Kidney epithelial cell (primary cell): ENCODE measurements around the gene NTSR2. TPM values are rescaled to one million over a fixed set of nuclear protein-coding genes. Genes with fewer than 3 reads are reported as not detected.

Experiments used
- DNase-seq: peaks from one replicate; pipeline ENCODE4 v3.0.0-alpha.2; 2010; ENCODE audit warnings: low read depth
- H3K27me3 ChIP-seq: 2 replicates; pipeline ENCODE4 v1.6.0; 2011; ENCODE audit warnings: low read length; ENCODE audit not compliant: control insufficient read depth, insufficient read depth
- H3K36me3 ChIP-seq: 2 replicates; pipeline ENCODE4 v1.5.1; 2011; ENCODE audit warnings: low read length; ENCODE audit not compliant: control insufficient read depth, insufficient read depth
- H3K4me3 ChIP-seq: 2 replicates; pipeline ENCODE4 v1.5.1; 2011; ENCODE audit warnings: low read depth, mild to moderate bottlenecking, control low read depth, low read length
- CTCF ChIP-seq: IDR thresholded peaks from 2 replicates; pipeline ENCODE4 v1.5.1; 2011; ENCODE audit warnings: mild to moderate bottlenecking, moderate library complexity, low read length, control low read depth, inconsistent platforms; ENCODE audit not compliant: insufficient read depth, poor library complexity, severe bottlenecking
- total RNA-seq: library from RNA; depleted of rRNA; stranded (reverse); fragments of >200 nt; gene quantifications from 2 replicates; pipeline ENCODE4 v1.2.3, GENCODE V29; 2015

The NTSR2 gene
- total RNA-seq, 1 donor from 2014 or later = not detected

DNA sequence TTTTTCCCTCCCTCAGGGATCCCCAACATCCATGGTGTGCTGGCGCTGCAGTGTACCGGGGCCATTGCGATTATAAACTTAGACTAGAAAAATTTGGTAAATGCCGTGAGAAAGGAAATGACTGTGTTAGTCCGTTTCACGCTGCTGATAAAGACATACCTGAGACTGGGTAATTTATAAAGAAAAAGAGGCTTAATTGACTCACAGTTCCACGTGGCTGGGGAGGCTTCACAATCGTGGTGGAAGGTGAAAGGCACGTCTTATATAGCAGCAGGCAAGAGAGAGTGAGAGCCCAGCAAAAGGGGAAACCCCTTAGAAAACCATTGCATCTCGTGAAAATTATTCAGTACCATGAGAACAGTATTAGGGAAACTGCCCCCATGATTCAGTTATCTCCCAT, 44.3 kb downstream of the NTSR2 start:
- no peak for TF ChIP-seq CTCF
- no peak for DNase-seq
- Histone ChIP-seq H3K27me3 (peaks cover 3% of the 10 kb centered on the region), H3K36me3 (no peaks in the 10 kb centered on the region), H3K4me3 (no peak overlapping the region)

GRCh38 chr2:11624893-11625292, 45.1 kb downstream of the NTSR2 start:
- Histone ChIP-seq H3K27me3 (peaks cover 2% of the 10 kb centered on the region), H3K4me3 (no peak overlapping the region), H3K36me3 (no peaks in the 10 kb centered on the region)
- DNase-seq = no peak
- no peak for TF ChIP-seq CTCF

DNA sequence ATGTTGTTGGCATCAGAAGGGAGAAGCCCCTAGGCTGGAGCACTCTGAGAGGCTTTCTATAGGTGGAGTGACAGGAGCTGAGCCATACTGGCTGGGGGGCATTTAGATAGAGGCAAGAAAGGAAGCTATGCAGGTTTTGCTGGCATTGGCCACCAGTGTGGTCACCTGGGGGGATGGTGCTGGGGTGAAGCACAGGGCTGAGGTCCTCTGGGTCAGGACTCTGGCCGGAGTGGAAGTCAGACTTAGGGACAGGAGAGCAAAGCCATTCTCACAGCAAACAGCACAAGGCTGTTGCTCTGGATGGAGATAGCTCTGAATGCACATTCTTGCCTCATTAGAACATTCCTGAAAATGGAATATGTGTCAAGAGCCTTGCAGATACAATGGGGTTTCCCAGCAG, 47.4 kb downstream of the NTSR2 start:
- DNase-seq = no peak
- Histone ChIP-seq H3K36me3 (no peaks in the 10 kb centered on the region), H3K27me3 (no peaks in the 10 kb centered on the region), H3K4me3 (no peak overlapping the region)
- no peak for TF ChIP-seq CTCF

GRCh38 chr2:11621410-11621809, 48.6 kb downstream of the NTSR2 start:
- Histone ChIP-seq H3K27me3 (no peaks in the 10 kb centered on the region), H3K36me3 (no peaks in the 10 kb centered on the region), H3K4me3 (no peak overlapping the region)
- no peak for DNase-seq
- no peak for TF ChIP-seq CTCF

- Histone ChIP-seq H3K36me3 (no peaks in the 10 kb centered on the region), H3K27me3 (no peaks in the 10 kb centered on the region), H3K4me3 (no peak overlapping the region)
- no peak for DNase-seq
- TF ChIP-seq CTCF = no peak
Observed at GRCh38 chr2:11618708-11619062, 51.3 kb downstream of the NTSR2 start.

GRCh38 chr2:11617984-11618707, 51.8 kb downstream of the NTSR2 start:
- Histone ChIP-seq H3K36me3 (no peaks in the 10 kb centered on the region), H3K4me3 (no peak overlapping the region), H3K27me3 (no peaks in the 10 kb centered on the region)
- no peak for DNase-seq
- no peak for TF ChIP-seq CTCF
